RWPE2 (cell line): ENCODE results near the gene RNF217.

Experiments used
- ATAC-seq: fragments of 200-7000 bp; cut with Tn5 transposase; 3 replicates; pipeline ENCODE4 v1.9.1; 2021; ENCODE audit warnings: low read depth
- DNase-seq: peaks from one replicate; pipeline ENCODE4 v3.0.0-alpha.2; 2020; ENCODE audit warnings: low spot score
- H3K27ac ChIP-seq: fragments of 450-650 bp; 2 replicates; pipeline ENCODE4 v1.5.1; 2017; ENCODE audit warnings: mild to moderate bottlenecking; ENCODE audit not compliant: poor library complexity, severe bottlenecking
- H3K27me3 ChIP-seq: fragments of 250-450 bp; sonication (Bioruptor Pico); 2 replicates; pipeline ENCODE4 v1.5.1; 2021; ENCODE audit warnings: mild to moderate bottlenecking, moderate library complexity; ENCODE audit not compliant: insufficient read depth, poor library complexity, severe bottlenecking
- H3K36me3 ChIP-seq: fragments of 250-450 bp; sonication (Bioruptor Pico); 2 replicates; pipeline ENCODE4 v1.5.1; 2020; ENCODE audit warnings: low read depth, mild to moderate bottlenecking, moderate library complexity
- H3K4me1 ChIP-seq: fragments of 250-450 bp; sonication (Bioruptor Pico); 2 replicates; pipeline ENCODE4 v1.5.1; 2021; ENCODE audit warnings: mild to moderate bottlenecking, moderate library complexity; ENCODE audit not compliant: insufficient read depth, poor library complexity, severe bottlenecking
- H3K4me3 ChIP-seq: fragments of 250-450 bp; sonication (Bioruptor Pico); 2 replicates; pipeline ENCODE4 v1.5.1; 2021; ENCODE audit warnings: mild to moderate bottlenecking, moderate library complexity; ENCODE audit not compliant: severe bottlenecking
- H3K9me3 ChIP-seq: fragments of 250-450 bp; sonication (Bioruptor Pico); 2 replicates; pipeline ENCODE4 v1.5.1; 2021; ENCODE audit warnings: mild to moderate bottlenecking, moderate library complexity; ENCODE audit not compliant: severe bottlenecking
- CTCF ChIP-seq: fragments of 450-650 bp; IDR thresholded peaks from one replicate; pipeline ENCODE4 v1.5.1; 2017; ENCODE audit warnings: mild to moderate bottlenecking, moderate library complexity; ENCODE audit not compliant: poor library complexity, severe bottlenecking

The RNF217 gene

GRCh38 chr6:124974771-124975377, 12.6 kb downstream of the RNF217 start:
- TF ChIP-seq CTCF = no peak
- Histone ChIP-seq H3K27ac (peak overlapping the region; percentile 73), H3K36me3 (peaks cover 74% of the 10 kb centered on the region), H3K4me3 (no peak overlapping the region), H3K4me1 (peaks cover 22% of the 10 kb centered on the region), H3K9me3 (no peaks in the 10 kb centered on the region), H3K27me3 (no peaks in the 10 kb centered on the region)
- DNase-seq = no peak
- no peak for ATAC-seq

GRCh38 chr6:124977067-124977908, 15.1 kb downstream of the RNF217 start:
- Histone ChIP-seq H3K9me3 (no peaks in the 10 kb centered on the region), H3K4me3 (no peak overlapping the region), H3K4me1 (peaks cover 33% of the 10 kb centered on the region), H3K27ac (peak overlapping the region; percentile 73), H3K27me3 (no peaks in the 10 kb centered on the region), H3K36me3 (peaks cover 68% of the 10 kb centered on the region)
- no peak for TF ChIP-seq CTCF
- ATAC-seq (peak; percentile 90), DNase-seq (no peak)

GRCh38 chr6:124978451-124979293, 16.4 kb downstream of the RNF217 start:
- Histone ChIP-seq H3K4me1 (peaks cover 45% of the 10 kb centered on the region), H3K27me3 (no peaks in the 10 kb centered on the region)
- no peak for ATAC-seq

GRCh38 chr6:124979294-124979678, 17.0 kb downstream of the RNF217 start:
- DNase-seq (no peak), ATAC-seq (no peak)
- no peak for TF ChIP-seq CTCF

More at GRCh38 chr6:124978451-124979293, 16.4 kb downstream of the RNF217 start:
- no peak overlapping the region for H3K27ac ChIP-seq
- no peak for TF ChIP-seq CTCF
- H3K4me3 ChIP-seq = no peak overlapping the region
- H3K36me3 ChIP-seq = peaks cover 55% of the 10 kb centered on the region
- no peaks in the 10 kb centered on the region for H3K9me3 ChIP-seq
- no peak for DNase-seq

More at GRCh38 chr6:124979294-124979678, 17.0 kb downstream of the RNF217 start:
- Histone ChIP-seq H3K36me3 (peaks cover 48% of the 10 kb centered on the region), H3K4me3 (no peak overlapping the region), H3K27ac (no peak overlapping the region), H3K27me3 (no peaks in the 10 kb centered on the region), H3K4me1 (peaks cover 50% of the 10 kb centered on the region), H3K9me3 (no peaks in the 10 kb centered on the region)
